ENCODE measurements around the gene RPL21. TPM values are rescaled to one million over a fixed set of nuclear protein-coding genes. Genes with fewer than 3 reads are reported as not detected.

Gene RPL21
- polyA plus RNA-seq, 1 experiment = 771 TPM

- Histone ChIP-seq H3K36me3 (ENCODE audit: control insufficient read depth, insufficient read depth, low read length) (no peaks in the 10 kb centered on the region), H3K4me3 (ENCODE audit: low read depth, low read length) (no peak overlapping the region), H3K27me3 (ENCODE audit: control insufficient read depth, insufficient read depth, low read length) (no peaks in the 10 kb centered on the region)
- no peak for DNase-seq (ENCODE audit: low read depth)
- POLR2A ChIA-PET = no interaction called here
- CTCF ChIA-PET = no interaction called here
- TF ChIP-seq CTCF (IDR thresholded peaks at IDR 0.05; ENCODE audit: insufficient read depth, low read depth, low read length) = no peak
These were observed 8.7 kb upstream of the RPL21 start for GRCh38 chr13:27242702-27243101.

GRCh38 chr13:27245610-27246009 lies 5.7 kb upstream of the RPL21 start:
- ChIA-PET POLR2A (no interaction called here), CTCF (interaction anchor here (0.7 to 1.5 kb wide), 2 partner anchors 25 to 676 kb away, joined by 3 to 4 read pairs; partner anchors contain the start of gene RASL11A)
- DNase-seq (ENCODE audit: low read depth) = no peak
- H3K27me3 ChIP-seq (ENCODE audit: control insufficient read depth, insufficient read depth, low read length) = no peaks in the 10 kb centered on the region
- no peaks in the 10 kb centered on the region for H3K36me3 ChIP-seq (ENCODE audit: control insufficient read depth, insufficient read depth, low read length)
- TF ChIP-seq CTCF (IDR thresholded peaks at IDR 0.05; ENCODE audit: insufficient read depth, low read depth, low read length) = no peak
- H3K4me3 ChIP-seq (ENCODE audit: low read depth, low read length) = no peak overlapping the region

- no peak for TF ChIP-seq CTCF (IDR thresholded peaks at IDR 0.05; ENCODE audit: insufficient read depth, low read depth, low read length)
- ChIA-PET POLR2A (interaction anchor here (0.6 to 0.7 kb wide), 2 partner anchors 12 to 22 kb away, joined by 3 read pairs; no protein-coding TSS in a partner anchor), CTCF (no interaction called here)
- Histone ChIP-seq H3K36me3 (ENCODE audit: control insufficient read depth, insufficient read depth, low read length) (peaks cover 4% of the 10 kb centered on the region), H3K4me3 (ENCODE audit: low read depth, low read length) (peak overlapping the region; percentile 72), H3K27me3 (ENCODE audit: control insufficient read depth, insufficient read depth, low read length) (no peaks in the 10 kb centered on the region)
- DNase-seq (ENCODE audit: low read depth) = no peak
These were observed 559 bp upstream of the RPL21 start for GRCh38 chr13:27250833-27251165.

GRCh38 chr13:27252467-27252866 lies 1.1 kb downstream of the RPL21 start:
- no peak for TF ChIP-seq CTCF (IDR thresholded peaks at IDR 0.05; ENCODE audit: insufficient read depth, low read depth, low read length)
- peaks cover 6% of the 10 kb centered on the region for H3K36me3 ChIP-seq (ENCODE audit: control insufficient read depth, insufficient read depth, low read length)
- ChIA-PET CTCF (interaction anchor here (0.6 to 1.0 kb wide), 2 partner anchors 11 to 267 kb away, joined by 3 to 4 read pairs; no protein-coding TSS in a partner anchor), POLR2A (no interaction called here)
- H3K27me3 ChIP-seq (ENCODE audit: control insufficient read depth, insufficient read depth, low read length) = no peaks in the 10 kb centered on the region
- H3K4me3 ChIP-seq (ENCODE audit: low read depth, low read length) = peak overlapping the region; percentile 72
- DNase-seq (ENCODE audit: low read depth) = no peak

- ChIA-PET CTCF (interaction anchor here (1.2 to 3.0 kb wide), 2 partner anchors 14 to 27 kb away, joined by 3 to 15 read pairs; partner anchors contain the start of gene RASL11A), POLR2A (interaction anchor here (0.6 kb wide), 1 partner anchor 178 kb away, joined by 4 read pairs; no protein-coding TSS in a partner anchor)
- H3K36me3 ChIP-seq (ENCODE audit: control insufficient read depth, insufficient read depth, low read length) = peaks cover 12% of the 10 kb centered on the region
These were observed 5.8 kb downstream of the RPL21 start for GRCh38 chr13:27257233-27257568.

More at GRCh38 chr13:27257233-27257568, 5.8 kb downstream of the RPL21 start:
- no peak for DNase-seq (ENCODE audit: low read depth)
- TF ChIP-seq CTCF (IDR thresholded peaks at IDR 0.05; ENCODE audit: insufficient read depth, low read depth, low read length) = no peak
- Histone ChIP-seq H3K4me3 (ENCODE audit: low read depth, low read length) (no peak overlapping the region), H3K27me3 (ENCODE audit: control insufficient read depth, insufficient read depth, low read length) (no peaks in the 10 kb centered on the region)

All from BJ (cell line).